K562 treated with DMSO at 1 percent for 48 hours (cell line): Measurements from ENCODE around the gene FAHD2B. TPM values are rescaled to one million over a fixed set of nuclear protein-coding genes. Genes with fewer than 3 reads are reported as not detected.

Source experiments
- total RNA-seq: library from RNA; unstranded; fragments of 300-600 nt; gene quantifications from 2 replicates; pipeline ENCODE4 v1.2.3, GENCODE V29; 2022; ENCODE audit warnings: low replicate concordance; ENCODE audit errors: extremely low read depth

Gene FAHD2B
- total RNA-seq = 319 TPM in 1 of 2 replicates, not detected in the other

GRCh38 chr2:97094772-97095611 is at the start of gene FAHD2B:
TSS of gene FAHD2B (minus strand) at chr2:97094882. CDS start at chr2:97091706, 3,176 bp downstream.

GRCh38 chr2:97113050-97113881 is 18.6 kb upstream of the FAHD2B start, which contains the start of gene ANKRD36:
TSS of gene ANKRD36 (plus strand) at chr2:97113153. CDS start at chr2:97113740, 587 bp downstream.

Other genes with a start within 250 kb of the FAHD2B start
- not detected in 2 replicates for gene ANKRD39, start 236.9 kb downstream of the FAHD2B start, total RNA-seq
- gene SEMA4C, start 224.8 kb downstream of the FAHD2B start, total RNA-seq = not detected in 2 replicates
- gene FAM178B, start 108.3 kb downstream of the FAHD2B start, total RNA-seq = not detected in 2 replicates
- not detected in 2 replicates for gene ANKRD36, start 18.3 kb upstream of the FAHD2B start, total RNA-seq